Stimulated activated CD4-positive, alpha-beta T cell treated with anti-CD3 and anti-CD28 coated beads, Interleukin-12 subunit alpha, Interleukin-12 subunit beta, amount 100 ng/mL, for 24 hours (primary cell): ENCODE results near the gene ARL5A.

ENCODE experiments used
- DNase-seq, 2 experiments: peaks; one replicate each; pipeline ENCODE4 v3.0.0-alpha.2; 2020; ENCODE audit warnings: low read depth in 2 of 2

Gene ARL5A

GRCh38 chr2:151840216-151841046 is 12.2 kb upstream of the ARL5A start:
- no peak for DNase-seq

- no peak for DNase-seq
Observed at GRCh38 chr2:151837926-151838325, 9.7 kb upstream of the ARL5A start.

- DNase-seq = no peak
Observed at GRCh38 chr2:151833984-151834383, 5.8 kb upstream of the ARL5A start.

GRCh38 chr2:151830961-151831360 is 2.7 kb upstream of the ARL5A start:
- no peak for DNase-seq

- no peak for DNase-seq
Observed at GRCh38 chr2:151828890-151829324, 686 bp upstream of the ARL5A start.

GRCh38 chr2:151827564-151828142 is 568 bp downstream of the ARL5A start:
- peak in 1 of 2 experiments; percentile 11 for DNase-seq

- no peak for DNase-seq
Observed at GRCh38 chr2:151826737-151827157, 1.5 kb downstream of the ARL5A start.

GRCh38 chr2:151824886-151825285 is 3.3 kb downstream of the ARL5A start:
- DNase-seq = no peak

GRCh38 chr2:151823651-151824050 is 4.6 kb downstream of the ARL5A start:
- DNase-seq = no peak

GRCh38 chr2:151819920-151820319 is 8.3 kb downstream of the ARL5A start:
- no peak for DNase-seq

GRCh38 chr2:151817929-151818328 is 10.3 kb downstream of the ARL5A start:
- no peak for DNase-seq

- no peak for DNase-seq
Observed at GRCh38 chr2:151816843-151817242, 11.4 kb downstream of the ARL5A start.

GRCh38 chr2:151815821-151816489 is 12.3 kb downstream of the ARL5A start:
- no peak for DNase-seq

- no peak for DNase-seq
Observed at GRCh38 chr2:151810489-151810888, 17.7 kb downstream of the ARL5A start.

GRCh38 chr2:151809073-151809383 is 19.2 kb downstream of the ARL5A start:
- no peak for DNase-seq

- DNase-seq = no peak
Observed at GRCh38 chr2:151808258-151809072, 19.8 kb downstream of the ARL5A start.

- DNase-seq = no peak
Observed at GRCh38 chr2:151805961-151806360, 22.3 kb downstream of the ARL5A start.

- no peak for DNase-seq
Observed at GRCh38 chr2:151805343-151805742, 22.9 kb downstream of the ARL5A start.

- DNase-seq = no peak
Observed at GRCh38 chr2:151803811-151804210, 24.4 kb downstream of the ARL5A start.

GRCh38 chr2:151802315-151802714 is 25.9 kb downstream of the ARL5A start:
- DNase-seq = no peak

- DNase-seq = no peak
Observed at GRCh38 chr2:151799886-151800292, 28.3 kb downstream of the ARL5A start.

GRCh38 chr2:151796774-151797173 is 31.4 kb downstream of the ARL5A start:
- no peak for DNase-seq
